RWPE2 (cell line): Measurements from ENCODE around the gene CDK13.

Experiments used
- ATAC-seq: fragments of 200-7000 bp; cut with Tn5 transposase; 3 replicates; pipeline ENCODE4 v1.9.1; 2021; ENCODE audit warnings: low read depth
- DNase-seq: peaks from one replicate; pipeline ENCODE4 v3.0.0-alpha.2; 2020; ENCODE audit warnings: low spot score
- H3K27ac ChIP-seq: fragments of 450-650 bp; 2 replicates; pipeline ENCODE4 v1.5.1; 2017; ENCODE audit warnings: mild to moderate bottlenecking; ENCODE audit not compliant: poor library complexity, severe bottlenecking
- H3K27me3 ChIP-seq: fragments of 250-450 bp; sonication (Bioruptor Pico); 2 replicates; pipeline ENCODE4 v1.5.1; 2021; ENCODE audit warnings: mild to moderate bottlenecking, moderate library complexity; ENCODE audit not compliant: insufficient read depth, poor library complexity, severe bottlenecking
- H3K36me3 ChIP-seq: fragments of 250-450 bp; sonication (Bioruptor Pico); 2 replicates; pipeline ENCODE4 v1.5.1; 2020; ENCODE audit warnings: low read depth, mild to moderate bottlenecking, moderate library complexity
- H3K4me1 ChIP-seq: fragments of 250-450 bp; sonication (Bioruptor Pico); 2 replicates; pipeline ENCODE4 v1.5.1; 2021; ENCODE audit warnings: mild to moderate bottlenecking, moderate library complexity; ENCODE audit not compliant: insufficient read depth, poor library complexity, severe bottlenecking
- H3K4me3 ChIP-seq: fragments of 250-450 bp; sonication (Bioruptor Pico); 2 replicates; pipeline ENCODE4 v1.5.1; 2021; ENCODE audit warnings: mild to moderate bottlenecking, moderate library complexity; ENCODE audit not compliant: severe bottlenecking
- H3K9me3 ChIP-seq: fragments of 250-450 bp; sonication (Bioruptor Pico); 2 replicates; pipeline ENCODE4 v1.5.1; 2021; ENCODE audit warnings: mild to moderate bottlenecking, moderate library complexity; ENCODE audit not compliant: severe bottlenecking
- CTCF ChIP-seq: fragments of 450-650 bp; IDR thresholded peaks from one replicate; pipeline ENCODE4 v1.5.1; 2017; ENCODE audit warnings: mild to moderate bottlenecking, moderate library complexity; ENCODE audit not compliant: poor library complexity, severe bottlenecking

The CDK13 gene

GRCh38 chr7:39934132-39934531 lies 15.9 kb upstream of the CDK13 start:
- Histone ChIP-seq H3K9me3 (no peaks in the 10 kb centered on the region), H3K27ac (no peak overlapping the region), H3K36me3 (no peaks in the 10 kb centered on the region), H3K4me1 (peaks cover 9% of the 10 kb centered on the region), H3K27me3 (no peaks in the 10 kb centered on the region), H3K4me3 (no peak overlapping the region)
- ATAC-seq (no peak), DNase-seq (no peak)
- no peak for TF ChIP-seq CTCF

- no peak for ATAC-seq
- DNase-seq: no peak
- no peaks in the 10 kb centered on the region for H3K9me3 ChIP-seq
- no peak overlapping the region for H3K4me3 ChIP-seq
- no peaks in the 10 kb centered on the region for H3K27me3 ChIP-seq
- H3K4me1 ChIP-seq: peaks cover 6% of the 10 kb centered on the region
- H3K27ac ChIP-seq: no peak overlapping the region
- no peaks in the 10 kb centered on the region for H3K36me3 ChIP-seq
- no peak for TF ChIP-seq CTCF
These were observed 13.3 kb upstream of the CDK13 start for GRCh38 chr7:39936761-39937160.

GRCh38 chr7:39937366-39938153 lies 12.5 kb upstream of the CDK13 start:
- DNase-seq (no peak), ATAC-seq (peak; percentile 95)
- Histone ChIP-seq H3K4me3 (no peak overlapping the region), H3K4me1 (peaks cover 6% of the 10 kb centered on the region), H3K27ac (no peak overlapping the region), H3K36me3 (no peaks in the 10 kb centered on the region), H3K9me3 (no peaks in the 10 kb centered on the region), H3K27me3 (no peaks in the 10 kb centered on the region)
- TF ChIP-seq CTCF: no peak

- no peak for ATAC-seq
- TF ChIP-seq CTCF: no peak
- Histone ChIP-seq H3K9me3 (no peaks in the 10 kb centered on the region), H3K4me1 (no peaks in the 10 kb centered on the region), H3K27me3 (no peaks in the 10 kb centered on the region), H3K27ac (no peak overlapping the region), H3K4me3 (no peak overlapping the region), H3K36me3 (no peaks in the 10 kb centered on the region)
- no peak for DNase-seq
These were observed 7.2 kb upstream of the CDK13 start for GRCh38 chr7:39942883-39943282.

GRCh38 chr7:39946693-39947092 lies 3.4 kb upstream of the CDK13 start:
- ATAC-seq (no peak), DNase-seq (no peak)
- Histone ChIP-seq H3K9me3 (no peaks in the 10 kb centered on the region), H3K36me3 (no peaks in the 10 kb centered on the region), H3K4me3 (no peak overlapping the region), H3K27me3 (no peaks in the 10 kb centered on the region), H3K27ac (no peak overlapping the region), H3K4me1 (no peaks in the 10 kb centered on the region)
- no peak for TF ChIP-seq CTCF
